Cardiac muscle cell (in vitro differentiated cells and primary cell): Measurements from ENCODE around the gene C1orf94. TPM values are rescaled to one million over a fixed set of nuclear protein-coding genes. Genes with fewer than 3 reads are reported as not detected.

Source experiments
- DNase-seq, 2 donors: peaks; one replicate each; pipeline versions ENCODE4 v3.0.0 to v3.0.0-alpha.2; 2010 to 2017; ENCODE audit warnings: low read depth in 1 of 2, low spot score in 1 of 2
- H3K27ac ChIP-seq: fragments of 200-600 bp; sonication (generic); 2 replicates; pipeline ENCODE4 v1.5.1; 2016
- H3K27me3 ChIP-seq: fragments of 200-600 bp; sonication (generic); 2 replicates; pipeline ENCODE4 v1.6.0; 2016; ENCODE audit warnings: control low read depth
- H3K36me3 ChIP-seq: fragments of 200-600 bp; sonication (generic); 2 replicates; pipeline ENCODE4 v1.5.1; 2016; ENCODE audit warnings: control low read depth
- H3K4me1 ChIP-seq: fragments of 200-600 bp; sonication (generic); 2 replicates; pipeline ENCODE4 v1.8.1; 2017; ENCODE audit warnings: low read depth, mild to moderate bottlenecking, mixed run types
- H3K4me3 ChIP-seq: fragments of 200-600 bp; sonication (generic); 2 replicates; pipeline ENCODE4 v1.5.1; 2016; ENCODE audit warnings: mild to moderate bottlenecking
- H3K9me3 ChIP-seq: fragments of 200-600 bp; sonication (generic); 2 replicates; pipeline ENCODE4 v1.5.1; 2017; ENCODE audit warnings: low read depth, mild to moderate bottlenecking, control low read depth
- CTCF ChIP-seq: IDR thresholded peaks from 2 replicates; pipeline ENCODE4 v1.5.1; 2012; ENCODE audit warnings: low read depth, mild to moderate bottlenecking, low read length
- polyA plus RNA-seq: library from polyadenylated mRNA; unstranded; fragments of >200 nt; fragmentation: Nextera tagmentation; extraction: Ambion mirVana; gene quantifications from 2 replicates; pipeline ENCODE4 v1.2.1, GENCODE V29; 2016
- total RNA-seq: library from RNA; depleted of rRNA; stranded (reverse); fragments of >200 nt; gene quantifications from 2 replicates; pipeline ENCODE4 v1.2.3, GENCODE V29; 2016

C1orf94 gene
- not detected in 2 replicates for total RNA-seq
- polyA plus RNA-seq: not detected in 2 replicates

DNA sequence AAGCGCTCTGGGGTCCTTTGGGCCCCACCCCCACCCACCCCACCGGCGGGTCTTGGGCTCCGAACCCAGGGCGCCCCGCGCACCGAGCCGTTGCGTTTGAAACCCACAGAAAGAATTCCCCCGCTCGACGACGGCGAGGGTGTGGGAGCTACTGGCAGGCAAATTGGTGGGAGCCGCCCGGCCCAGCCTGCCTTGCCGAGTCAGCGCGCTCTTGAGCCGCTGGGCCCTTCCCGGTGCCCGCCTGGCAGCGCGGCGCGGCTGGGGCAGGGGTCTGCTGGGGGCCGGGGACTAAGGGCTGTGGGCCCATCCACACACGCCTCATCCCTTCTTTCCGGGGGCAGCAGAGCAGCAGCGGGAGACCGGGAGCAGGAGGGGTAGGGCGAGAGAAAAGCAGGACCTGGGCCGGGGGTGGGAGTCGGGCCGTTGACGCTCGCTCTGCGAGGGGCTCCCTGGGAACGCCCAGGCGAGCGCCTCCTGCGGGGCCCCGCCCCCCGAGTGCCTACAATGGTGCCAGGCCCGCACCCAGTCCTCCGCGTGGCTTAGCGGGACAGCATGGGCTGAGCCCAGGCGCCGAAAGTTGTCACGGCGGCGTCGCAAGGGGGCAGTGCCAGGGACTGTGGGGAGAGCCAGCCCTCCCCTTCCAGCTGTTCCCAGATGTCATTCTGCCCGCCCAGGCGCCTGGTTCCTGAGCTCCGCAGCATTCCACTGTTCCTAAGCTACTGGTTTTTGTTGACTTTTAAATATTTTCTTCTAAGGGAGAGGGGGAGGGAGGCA is at the start of gene C1orf94:
Gene C1orf94, plus strand, starts transcription at position 78 of the 774 bp plus-strand sequence. CDS start 883 bp downstream, outside the sequence.
- no peak within 1 kb of the TSS for H3K27ac ChIP-seq
- H3K9me3 ChIP-seq: no peaks in the 10 kb centered on the region
- no peak for TF ChIP-seq CTCF
- peaks cover 36% of the 10 kb centered on the region for H3K27me3 ChIP-seq
- H3K4me1 ChIP-seq: no peaks in the 10 kb centered on the region
- no peak for DNase-seq
- H3K36me3 ChIP-seq: no peaks in the 10 kb centered on the region
- no peak within 1 kb of the TSS for H3K4me3 ChIP-seq

DNA sequence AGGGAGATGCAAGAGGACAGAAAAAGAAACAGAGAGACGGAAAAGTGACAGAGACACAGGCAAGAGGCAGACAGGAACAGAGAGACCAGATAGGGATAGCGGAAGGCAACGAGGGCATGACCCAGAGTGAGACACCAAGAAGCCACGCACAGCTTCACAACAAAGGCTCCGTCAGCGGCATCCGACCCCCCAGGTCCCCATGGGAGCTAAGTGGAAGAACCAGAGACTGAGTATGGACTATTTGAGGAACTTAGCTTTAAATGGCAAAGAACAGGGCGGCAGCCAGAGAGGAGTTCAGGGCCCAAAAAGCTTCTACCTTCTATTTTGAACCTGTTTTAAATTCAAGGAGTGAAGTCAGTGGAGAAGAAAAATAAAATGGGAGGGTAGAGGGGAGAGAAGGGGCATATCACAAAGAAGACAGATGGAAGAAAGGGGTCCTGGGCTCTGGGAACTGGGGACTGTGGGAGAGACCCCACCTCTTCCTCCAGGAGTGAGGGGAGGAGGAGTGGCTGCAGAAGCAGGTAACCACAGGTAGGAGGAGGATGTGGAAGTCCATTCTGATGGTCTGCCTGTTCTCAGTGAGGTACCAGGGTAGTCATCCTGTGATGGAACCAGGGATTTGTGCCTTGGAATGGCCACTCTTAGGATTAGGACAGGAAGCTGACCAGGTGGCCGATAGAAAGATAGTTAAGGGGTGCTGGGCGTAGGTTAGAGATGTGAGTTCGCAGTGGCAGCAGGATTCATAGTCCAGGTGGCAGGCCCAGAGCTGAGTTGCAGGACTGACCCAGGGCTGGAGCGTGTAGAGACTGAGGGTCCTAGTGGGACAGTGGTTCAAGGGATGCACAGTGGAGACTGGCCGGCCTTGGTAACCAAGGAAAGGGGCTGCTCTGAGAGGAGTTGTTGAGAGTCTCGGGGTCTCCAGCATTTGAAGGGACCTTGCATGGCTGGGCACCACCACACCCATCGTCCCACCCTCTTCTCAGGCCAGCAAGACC is 49.4 kb upstream of the C1orf94 start:
- no peak for DNase-seq
- no peaks in the 10 kb centered on the region for H3K27me3 ChIP-seq
- peaks cover 4% of the 10 kb centered on the region for H3K4me1 ChIP-seq
- no peaks in the 10 kb centered on the region for H3K9me3 ChIP-seq
- H3K4me3 ChIP-seq: no peak overlapping the region
- H3K27ac ChIP-seq: no peak overlapping the region
- H3K36me3 ChIP-seq: no peaks in the 10 kb centered on the region
- TF ChIP-seq CTCF: no peak

DNA sequence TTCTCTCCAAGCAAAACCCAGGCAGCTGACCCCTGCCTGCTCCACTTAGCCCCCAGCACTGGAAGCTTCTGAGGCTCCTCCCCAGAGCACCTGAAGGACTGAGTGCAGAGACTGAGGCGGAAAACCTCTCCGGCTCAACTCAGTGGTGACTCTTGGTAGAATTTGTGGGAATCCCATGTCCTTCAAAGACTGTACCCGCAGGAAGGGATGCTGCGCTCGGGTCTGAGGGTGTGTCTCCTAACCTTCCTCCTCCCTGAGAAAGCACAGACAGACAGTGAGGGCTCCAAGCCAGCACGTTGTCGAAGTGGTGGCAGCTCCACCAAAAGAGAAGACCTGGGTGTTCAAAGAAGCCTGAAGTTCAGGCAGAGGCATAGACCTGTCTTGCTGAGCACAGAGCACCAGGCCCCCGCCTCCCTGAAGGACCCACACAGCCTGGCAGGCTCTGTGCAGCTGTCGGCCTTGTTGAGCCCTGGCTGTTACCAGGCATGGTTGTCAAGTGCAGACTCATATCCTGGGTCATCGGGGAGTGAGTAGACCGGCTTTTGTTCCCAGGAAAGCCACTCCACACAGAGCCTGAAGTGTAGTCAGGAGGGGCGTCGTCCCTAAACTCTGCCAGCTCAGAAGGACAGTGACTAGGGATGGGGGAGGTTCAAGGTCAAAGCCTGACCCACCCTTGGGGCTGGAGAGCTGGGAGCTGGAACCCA is 48.4 kb upstream of the C1orf94 start:
- no peaks in the 10 kb centered on the region for H3K36me3 ChIP-seq
- no peak for TF ChIP-seq CTCF
- H3K4me3 ChIP-seq: no peak overlapping the region
- H3K9me3 ChIP-seq: no peaks in the 10 kb centered on the region
- H3K4me1 ChIP-seq: no peaks in the 10 kb centered on the region
- no peak overlapping the region for H3K27ac ChIP-seq
- DNase-seq: no peak
- no peaks in the 10 kb centered on the region for H3K27me3 ChIP-seq

GRCh38 chr1:34129630-34130029 is 47.1 kb upstream of the C1orf94 start:
- no peaks in the 10 kb centered on the region for H3K27me3 ChIP-seq
- H3K9me3 ChIP-seq: no peaks in the 10 kb centered on the region
- DNase-seq: no peak
- H3K36me3 ChIP-seq: no peaks in the 10 kb centered on the region
- no peak overlapping the region for H3K27ac ChIP-seq
- H3K4me3 ChIP-seq: no peak overlapping the region
- TF ChIP-seq CTCF: no peak
- H3K4me1 ChIP-seq: no peaks in the 10 kb centered on the region

DNA sequence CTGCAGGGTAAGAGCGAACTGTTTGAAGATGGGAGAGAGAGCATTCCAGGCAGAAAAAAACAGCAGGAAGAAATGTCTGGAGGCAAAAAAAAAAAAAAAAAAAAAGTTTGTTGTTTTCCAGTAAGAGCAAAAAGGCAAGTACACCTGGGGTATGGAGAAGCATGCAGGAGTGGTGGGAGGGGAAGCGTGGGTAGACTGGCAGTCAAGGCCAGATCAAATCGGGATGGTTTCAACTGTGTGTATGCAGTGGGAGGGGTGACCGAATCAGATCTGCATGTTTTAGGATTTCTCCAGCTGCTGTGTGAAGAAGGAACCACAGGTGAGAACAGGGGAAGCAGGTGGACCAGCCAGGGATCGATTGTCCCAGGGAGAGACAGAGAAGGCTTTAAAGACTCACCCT is 46.4 kb upstream of the C1orf94 start:
- Histone ChIP-seq H3K27ac (no peak overlapping the region), H3K4me1 (no peaks in the 10 kb centered on the region), H3K27me3 (no peaks in the 10 kb centered on the region), H3K36me3 (no peaks in the 10 kb centered on the region), H3K4me3 (no peak overlapping the region), H3K9me3 (no peaks in the 10 kb centered on the region)
- no peak for DNase-seq
- no peak for TF ChIP-seq CTCF
